HUDEP-2 (cell line): Measurements from ENCODE around the gene VWC2.
A peak's percentile ranks its signal among the peaks of the same experiment; 100 is the strongest.

Experiments
- DNase-seq, 76 experiments: peaks; one replicate each; lab custom pipeline; 2025; ENCODE audit not compliant: unreplicated experiment in 76 of 76; lab: John Stamatoyannopoulos, UW

Gene VWC2

GRCh38 chr7:49781996-49782395 lies 8.6 kb downstream of the VWC2 start:
- DNase-seq, result no peak

- no peak for DNase-seq
Observed at GRCh38 chr7:49783446-49783845, 10.0 kb downstream of the VWC2 start.

- no peak for DNase-seq
Observed at GRCh38 chr7:49787980-49788379, 14.5 kb downstream of the VWC2 start.

GRCh38 chr7:49788455-49789059 lies 15.1 kb downstream of the VWC2 start:
- no peak for DNase-seq

- DNase-seq, result no peak
Observed at GRCh38 chr7:49789736-49790135, 16.3 kb downstream of the VWC2 start.

- DNase-seq, result no peak
Observed at GRCh38 chr7:49790209-49790608, 16.8 kb downstream of the VWC2 start.

- peak in 20 of 76 experiments; percentile 3 to 39 (median 14) for DNase-seq
Observed at GRCh38 chr7:49791088-49791741, 17.8 kb downstream of the VWC2 start.

GRCh38 chr7:49797987-49798660 lies 24.7 kb downstream of the VWC2 start:
- DNase-seq, result no peak

- no peak for DNase-seq
Observed at GRCh38 chr7:49800031-49800430, 26.6 kb downstream of the VWC2 start.

- no peak for DNase-seq
Observed at GRCh38 chr7:49802600-49802999, 29.2 kb downstream of the VWC2 start.

GRCh38 chr7:49803812-49804211 lies 30.4 kb downstream of the VWC2 start:
- no peak for DNase-seq

- no peak for DNase-seq
Observed at GRCh38 chr7:49805371-49806007, 32.1 kb downstream of the VWC2 start.

GRCh38 chr7:49812534-49812933 lies 39.1 kb downstream of the VWC2 start:
- no peak for DNase-seq

- DNase-seq, result no peak
Observed at GRCh38 chr7:49817279-49817678, 43.8 kb downstream of the VWC2 start.

- no peak for DNase-seq
Observed at GRCh38 chr7:49821181-49821580, 47.7 kb downstream of the VWC2 start.

- DNase-seq, result no peak
Observed at GRCh38 chr7:49822856-49823255, 49.4 kb downstream of the VWC2 start.

GRCh38 chr7:49823566-49823965 lies 50.1 kb downstream of the VWC2 start:
- DNase-seq, result no peak

GRCh38 chr7:49839863-49840645 lies 66.6 kb downstream of the VWC2 start:
- DNase-seq, result no peak

- no peak for DNase-seq
Observed at GRCh38 chr7:49840751-49841405, 67.4 kb downstream of the VWC2 start.

- no peak for DNase-seq
Observed at GRCh38 chr7:49845626-49846025, 72.2 kb downstream of the VWC2 start.
